Measurements from ENCODE around the gene KLRC2.

GRCh38 chr12:10392394-10392930 lies 43.3 kb downstream of the KLRC2 start:
- TF ChIP-seq CTCF (IDR thresholded peaks at IDR 0.05; ENCODE audit: low read length) = no peak
- no peak for TF ChIP-seq EZH2 (IDR thresholded peaks at IDR 0.05; ENCODE audit: borderline replicate concordance, low read length)
